PC-9 (cell line): ENCODE measurements around the gene EXOC4.

Experiments used
- CTCF ChIP-seq: fragments of 200-600 bp; sonication (generic); conservative IDR thresholded peaks from 2 replicates; pipeline ENCODE4 v1.6.1; 2017; ENCODE audit warnings: mixed run types, antibody characterized with exemption, mild to moderate bottlenecking, moderate library complexity
- EZH2 ChIP-seq: fragments of 200-600 bp; sonication (generic); IDR thresholded peaks from 2 replicates; pipeline ENCODE4 v1.8.0; 2017; ENCODE audit warnings: antibody characterized with exemption, low read depth

- TF ChIP-seq CTCF: no peak
- no peak for TF ChIP-seq EZH2
Observed at GRCh38 chr7:133750287-133750686, 497.4 kb downstream of the EXOC4 start.
